Kidney capillary endothelial cell (primary cell): ENCODE data around the gene GRIN1.

Source experiments
- DNase-seq: peaks from one replicate; pipeline ENCODE4 v3.0.0-alpha.2; 2018; ENCODE audit warnings: low spot score

The GRIN1 gene

DNA sequence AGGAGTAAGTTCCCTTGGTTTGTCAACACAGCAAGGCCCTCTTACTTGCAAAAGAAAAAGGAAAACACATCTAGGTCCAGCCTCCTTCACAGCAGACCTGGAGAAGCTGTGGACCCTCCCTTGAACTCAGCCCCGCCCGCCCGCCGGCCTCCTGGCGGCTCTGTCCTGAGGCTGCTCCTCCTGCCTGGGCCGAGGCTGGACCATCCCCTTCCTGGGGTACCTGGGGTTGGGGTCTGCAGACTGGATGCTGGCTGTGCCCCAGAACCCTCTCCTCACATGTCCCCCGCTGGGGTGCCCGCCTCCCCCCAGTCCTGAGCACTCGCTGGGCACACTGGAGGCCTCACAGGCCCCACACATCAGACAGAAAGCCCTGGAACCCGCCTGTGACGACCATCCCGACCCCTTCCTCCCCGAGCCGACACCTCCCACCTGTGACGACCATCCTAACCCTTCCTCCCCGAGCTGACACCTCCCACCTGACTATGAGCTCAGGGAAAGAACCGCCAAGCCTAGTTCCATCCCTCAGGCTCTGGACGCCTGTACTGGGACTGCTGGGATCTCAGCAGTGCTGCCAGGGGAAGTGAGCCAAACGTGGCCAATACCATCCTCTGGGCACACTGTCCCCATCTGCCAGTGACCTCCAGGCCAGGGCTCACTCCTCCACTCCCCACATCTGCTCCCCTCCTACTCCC is 40.1 kb downstream of the GRIN1 start:
- DNase-seq, result no peak

- DNase-seq, result no peak
Measured at GRCh38 chr9:137179761-137180160, 40.8 kb downstream of the GRIN1 start.

DNA sequence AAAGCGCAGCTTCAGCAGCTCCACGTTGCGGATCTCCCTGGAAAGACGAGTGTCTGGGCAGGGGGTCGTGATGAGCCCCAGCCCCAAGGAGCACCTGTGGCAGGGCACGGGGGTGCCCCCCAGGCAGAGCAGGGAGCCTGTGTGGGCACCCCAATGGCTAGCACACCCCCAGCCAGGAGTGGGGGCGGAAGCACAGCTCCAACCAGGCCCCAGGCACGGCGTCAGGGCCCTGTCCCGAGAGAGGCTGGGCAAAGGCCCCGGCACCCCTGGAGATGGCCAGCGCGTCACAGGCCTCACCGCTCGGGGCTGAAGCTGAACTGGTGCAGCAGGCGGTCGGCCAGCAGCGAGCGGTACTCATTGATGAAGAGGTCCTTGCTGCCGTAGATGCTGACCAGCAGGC is 41.5 kb downstream of the GRIN1 start:
- no peak for DNase-seq

- DNase-seq, result no peak
Measured at GRCh38 chr9:137181680-137182079, 42.7 kb downstream of the GRIN1 start.

DNA sequence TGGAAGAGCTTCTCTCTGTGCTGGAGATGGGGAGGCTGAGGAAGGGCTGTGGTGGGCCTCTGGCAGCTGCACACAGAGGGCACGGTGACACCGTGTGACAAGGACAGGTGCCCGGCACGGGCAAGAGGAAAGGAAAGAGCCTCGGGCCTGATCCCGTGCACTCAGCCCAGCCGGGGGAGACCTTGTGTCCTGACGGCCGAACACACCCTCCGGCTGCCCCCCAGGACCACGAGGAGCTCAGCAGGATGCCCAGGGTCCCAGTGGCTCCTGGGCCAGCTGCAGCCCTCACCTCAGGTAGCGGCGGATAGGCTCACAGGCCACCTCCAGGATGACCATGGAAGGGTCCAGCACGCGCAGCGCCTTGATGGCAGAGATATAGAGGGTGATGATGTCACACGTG is 43.9 kb downstream of the GRIN1 start:
- no peak for DNase-seq

DNA sequence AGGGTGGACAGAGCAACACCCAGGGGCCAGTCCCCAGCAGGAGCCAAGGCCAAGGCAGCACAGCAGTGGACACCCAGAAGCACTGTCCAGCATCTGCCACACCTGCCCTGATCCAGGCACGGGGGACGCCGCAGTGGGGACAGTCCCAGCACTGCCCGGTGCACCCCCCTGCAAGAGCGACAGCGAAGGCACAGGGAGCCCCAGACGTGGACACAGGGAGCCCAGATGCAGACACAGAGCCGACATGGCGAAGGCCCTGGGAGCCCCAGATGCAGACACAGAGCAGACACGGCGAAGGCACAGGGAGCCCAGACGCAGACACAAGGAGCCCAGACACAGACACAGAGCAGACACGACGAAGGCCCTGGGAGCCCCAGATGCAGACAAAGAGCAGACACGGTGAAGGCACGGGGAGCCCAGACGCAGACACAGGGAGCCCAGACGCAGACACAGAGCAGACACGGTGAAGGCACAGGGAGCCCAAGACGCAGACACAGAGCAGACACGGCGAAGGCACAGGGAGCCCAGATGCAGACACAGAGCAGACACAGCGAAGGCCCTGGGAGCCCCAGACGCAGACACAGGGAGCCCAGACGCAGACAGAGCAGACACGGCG is 45.1 kb downstream of the GRIN1 start:
- no peak for DNase-seq

DNA sequence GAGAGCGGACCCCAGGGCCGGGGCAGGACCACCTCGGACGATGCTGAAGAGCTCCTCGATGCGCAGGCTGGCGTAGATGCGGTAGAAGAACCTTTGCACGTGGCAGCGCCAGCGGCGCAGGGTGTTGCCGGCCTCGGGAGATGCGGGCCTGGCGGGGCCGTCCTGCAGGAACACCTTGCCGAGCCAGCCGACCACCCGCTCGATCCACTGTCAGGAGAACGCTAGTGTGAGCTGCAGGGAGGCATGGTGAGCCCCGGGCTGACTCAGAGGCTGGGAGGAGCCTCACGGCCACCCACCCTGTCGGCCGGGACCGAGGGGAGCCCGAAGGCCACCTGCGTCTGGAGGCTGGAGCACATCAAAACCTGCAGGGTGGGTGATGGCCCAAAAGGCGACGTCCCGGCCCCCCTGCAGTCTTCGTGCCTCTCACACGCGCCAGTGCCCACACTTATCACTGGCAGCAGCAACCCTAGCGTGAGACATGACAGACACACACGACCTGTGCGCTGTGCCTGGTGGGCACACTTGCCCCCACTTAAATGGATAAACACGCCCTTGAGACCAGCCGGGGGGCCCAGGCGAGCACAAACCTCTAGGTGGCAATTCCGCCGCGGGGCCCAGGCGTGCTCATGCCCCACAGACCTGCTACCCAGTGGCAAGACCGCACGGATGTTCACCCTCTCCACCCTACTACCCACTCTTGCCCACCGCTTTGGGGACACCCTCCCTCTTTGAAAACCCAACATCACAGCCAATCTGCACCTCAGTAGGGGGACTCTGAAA is 46.1 kb downstream of the GRIN1 start:
- no peak for DNase-seq

- DNase-seq, result no peak
Measured at GRCh38 chr9:137185921-137186320, 47.0 kb downstream of the GRIN1 start.

DNA sequence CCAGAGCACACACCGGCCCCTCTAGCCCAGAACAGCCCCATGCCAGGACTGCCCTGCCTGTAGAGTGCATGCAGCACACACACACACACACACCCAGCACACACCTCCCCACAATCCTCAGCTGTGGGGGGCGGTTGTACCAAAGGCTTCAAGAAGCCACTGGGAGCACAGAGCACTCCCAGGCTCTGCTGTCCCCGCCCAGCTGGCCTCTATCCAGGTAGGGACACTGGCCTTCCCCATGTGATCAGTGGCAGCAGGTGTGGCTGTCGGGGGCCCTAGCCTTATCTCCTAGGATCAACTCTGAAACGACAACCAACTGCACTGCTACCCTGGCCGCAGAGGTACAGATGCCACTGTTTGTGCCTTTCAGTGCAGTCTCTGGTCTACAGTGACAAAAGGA is 47.4 kb downstream of the GRIN1 start:
- DNase-seq, result no peak

DNA sequence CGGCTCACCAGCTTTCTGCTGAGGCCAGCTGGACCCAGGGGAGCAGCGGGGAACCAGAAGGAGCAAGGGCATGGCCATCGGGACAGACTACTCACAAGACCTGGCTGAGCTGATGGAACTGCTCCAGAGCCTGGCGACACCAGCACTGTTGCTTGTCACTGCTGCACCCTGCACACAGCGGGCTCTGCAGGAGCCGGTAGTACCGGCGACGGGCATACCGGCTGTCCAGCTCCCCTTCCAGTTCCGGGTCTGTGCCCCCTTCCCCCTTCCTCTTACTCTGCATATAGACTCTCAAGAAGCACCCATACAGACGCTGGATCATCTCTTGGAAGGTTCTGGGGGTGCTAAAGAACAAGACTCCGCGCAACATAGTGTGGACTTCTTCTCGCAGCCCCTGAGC is 48.4 kb downstream of the GRIN1 start:
- DNase-seq, result no peak

- DNase-seq, result no peak
Measured at GRCh38 chr9:137188086-137188489, 49.1 kb downstream of the GRIN1 start.

GRCh38 chr9:137188490-137189296 is 49.7 kb downstream of the GRIN1 start, which contains the start of the genes ANAPC2 and SSNA1:
Gene ANAPC2, minus strand, starts transcription at chr9:137188560. Its CDS starts 28 bp downstream, at chr9:137188532.
Gene SSNA1, plus strand, starts transcription at chr9:137188676. Its CDS starts 51 bp downstream, at chr9:137188727.
- peak; percentile 91 for DNase-seq

DNA sequence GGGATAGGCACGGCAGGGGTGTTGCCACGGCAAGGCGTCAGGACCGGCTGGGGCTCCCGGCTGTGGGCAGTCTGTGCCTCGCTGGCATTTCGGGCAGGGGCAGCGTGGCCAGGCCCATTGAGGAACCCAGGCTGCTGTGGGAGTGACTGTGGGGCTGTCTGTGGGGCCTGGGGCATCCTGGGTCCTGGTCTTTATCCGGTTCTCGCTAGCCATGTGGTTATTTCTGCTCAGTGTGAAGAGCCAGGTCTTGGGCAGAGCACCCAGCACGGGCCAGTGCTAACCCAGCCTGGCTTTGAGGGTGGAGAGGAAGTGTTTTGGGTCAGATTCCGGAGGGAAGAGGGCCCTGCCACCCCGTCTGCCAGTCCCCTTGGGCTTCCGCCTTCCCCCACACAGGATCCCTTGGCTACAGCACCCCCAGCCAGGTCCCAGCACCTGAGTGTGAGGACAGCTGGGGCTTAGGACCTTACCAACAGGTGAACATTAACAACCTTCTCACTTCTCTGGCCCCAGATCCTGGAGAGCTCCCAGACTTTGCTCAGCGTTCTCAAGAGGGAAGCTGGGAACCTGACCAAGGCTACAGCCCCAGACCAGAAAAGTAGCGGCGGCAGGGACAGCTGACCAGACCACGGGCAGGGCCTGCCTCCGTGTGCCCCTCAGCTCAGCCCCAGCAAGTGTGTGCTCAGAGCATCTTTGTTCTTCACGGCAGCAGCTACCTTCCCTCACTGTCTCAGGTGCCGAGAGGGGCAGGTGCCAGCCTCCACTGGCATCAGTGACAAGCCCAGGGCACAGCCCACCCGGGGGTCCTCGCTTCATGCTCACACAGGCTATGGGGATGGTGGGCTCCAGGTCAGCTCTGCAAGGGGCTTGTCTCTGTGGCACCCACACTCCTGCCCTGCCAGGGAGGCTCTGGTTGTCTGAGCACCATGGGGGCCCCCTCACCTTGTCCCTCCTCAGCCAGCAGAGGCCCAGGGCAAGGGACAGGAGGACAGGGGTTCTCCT is 50.6 kb downstream of the GRIN1 start:
- no peak for DNase-seq

- no peak for DNase-seq
Measured at GRCh38 chr9:137190315-137190856, 51.4 kb downstream of the GRIN1 start.

DNA sequence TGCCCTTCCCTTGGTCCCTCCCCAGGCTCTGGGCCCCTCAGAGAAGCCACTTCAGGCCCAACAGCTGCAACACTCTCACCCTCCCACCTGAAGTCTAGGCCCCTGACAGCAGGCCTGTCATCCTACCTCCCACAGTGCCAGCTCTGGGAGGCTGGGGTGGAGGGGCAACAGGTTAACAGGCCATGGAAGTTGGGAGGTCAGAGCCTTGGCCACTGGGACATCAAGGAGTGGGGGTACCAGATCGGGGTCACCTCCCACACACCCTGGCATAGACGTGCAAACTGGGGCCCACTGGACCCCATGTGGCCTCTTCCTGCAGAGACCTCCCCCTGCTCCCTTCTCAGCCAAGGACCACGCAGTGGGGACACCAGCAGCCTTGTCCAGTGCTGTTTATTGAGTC is 52.3 kb downstream of the GRIN1 start:
- DNase-seq, result no peak

DNA sequence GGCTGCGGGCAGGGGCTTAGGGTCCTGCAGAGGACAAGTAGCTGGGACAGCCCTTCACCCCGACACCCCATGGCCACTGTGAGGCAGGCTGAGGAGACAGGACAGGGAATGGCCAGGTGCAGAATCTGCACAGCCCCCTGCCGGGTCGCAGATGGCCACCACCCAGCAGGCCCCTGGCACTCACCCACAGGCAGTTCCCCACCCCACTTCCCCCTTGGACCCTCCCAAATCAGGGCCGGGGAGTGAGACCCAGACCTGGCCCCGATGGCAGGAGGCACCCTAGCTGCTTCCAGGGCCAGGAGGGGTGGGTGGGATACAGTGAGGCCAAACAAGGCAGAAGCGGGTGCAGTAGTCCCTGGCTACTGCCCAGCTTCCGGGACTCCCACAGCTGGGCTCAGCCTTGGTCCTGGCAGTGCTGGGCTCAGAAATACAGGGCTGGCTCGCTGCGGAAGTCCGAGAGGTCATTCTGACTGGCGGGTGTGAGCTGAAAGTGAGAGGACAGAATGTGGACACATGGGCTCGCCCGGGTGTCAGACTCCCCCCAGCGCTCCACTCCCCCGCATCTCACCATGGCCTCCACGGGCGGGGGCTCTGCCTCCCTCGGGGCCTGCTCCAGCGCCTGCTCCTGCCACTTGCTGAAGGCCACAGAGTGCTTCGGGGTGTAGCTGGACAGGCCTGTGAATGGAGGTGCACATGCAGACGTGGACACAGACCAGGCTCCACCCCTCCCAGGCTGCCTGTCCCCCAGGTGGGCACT is 52.9 kb downstream of the GRIN1 start:
- no peak for DNase-seq

- DNase-seq, result no peak
Measured at GRCh38 chr9:137192448-137192780, 53.5 kb downstream of the GRIN1 start.

- no peak for DNase-seq
Measured at GRCh38 chr9:137192859-137193258, 53.9 kb downstream of the GRIN1 start.

DNA sequence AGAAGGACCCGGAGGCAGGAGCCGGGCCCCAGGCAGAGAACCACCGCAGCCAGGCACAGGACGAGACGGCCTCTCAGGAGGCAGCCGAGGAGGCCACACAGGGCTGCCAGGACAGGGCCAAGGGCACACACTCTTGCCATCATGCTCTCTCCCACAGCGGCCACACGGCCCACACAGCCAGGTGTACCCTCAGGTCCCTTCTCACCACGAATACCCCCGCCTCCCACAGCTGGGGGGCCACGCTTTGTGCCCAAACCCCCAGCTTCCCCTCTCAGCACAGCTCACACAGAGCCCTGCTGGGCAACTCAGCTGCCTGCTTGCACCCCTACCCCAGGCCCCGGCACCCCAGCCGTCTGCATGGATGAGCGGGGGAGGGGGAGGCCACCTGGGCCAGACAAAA is 54.8 kb downstream of the GRIN1 start:
- DNase-seq, result no peak

DNA sequence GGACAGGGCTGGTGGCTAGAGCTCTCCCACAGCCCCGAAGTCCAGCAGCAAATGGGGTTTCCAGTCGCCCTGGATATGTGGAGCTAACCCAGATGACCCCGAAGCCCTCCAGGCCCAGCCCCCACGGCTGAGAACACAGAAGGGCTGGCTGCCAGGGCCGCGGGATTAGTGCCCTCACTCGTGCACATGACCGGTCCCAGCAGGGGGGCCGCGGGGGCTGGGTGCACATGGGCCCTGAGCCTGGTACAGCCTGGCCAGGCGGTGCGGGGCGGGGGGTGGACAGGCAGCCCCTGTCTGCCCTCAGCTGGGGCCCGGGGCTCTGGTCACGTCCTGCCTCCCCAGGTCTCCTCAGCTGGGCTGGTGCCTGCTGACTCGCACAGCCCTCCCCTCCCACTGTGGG is 55.4 kb downstream of the GRIN1 start:
- DNase-seq, result no peak
